Suprapubic skin (tissue), 4 donors: ENCODE results near the gene ERCC8. TPM values are rescaled to one million over a fixed set of nuclear protein-coding genes. Genes with fewer than 3 reads are reported as not detected.

Source experiments
- DNase-seq, 2 donors: peaks; one replicate each; pipeline ENCODE4 v3.0.0-alpha.2; 2019; ENCODE audit warnings: low spot score in 2 of 2
- H3K27ac ChIP-seq: fragments of 200-600 bp; sonication (generic); one replicate; pipeline ENCODE4 v1.5.1; 2019
- H3K27me3 ChIP-seq: fragments of 200-600 bp; sonication (generic); one replicate; pipeline ENCODE4 v1.5.1; 2019
- H3K36me3 ChIP-seq: fragments of 200-600 bp; sonication (generic); one replicate; pipeline ENCODE4 v1.5.1; 2019
- H3K4me1 ChIP-seq: fragments of 200-600 bp; sonication (generic); one replicate; pipeline ENCODE4 v1.5.1; 2019
- H3K4me3 ChIP-seq: fragments of 200-600 bp; sonication (generic); one replicate; pipeline ENCODE4 v1.5.1; 2019; ENCODE audit warnings: mild to moderate bottlenecking
- H3K9me3 ChIP-seq: fragments of 200-600 bp; sonication (generic); one replicate; pipeline ENCODE4 v1.5.1; 2019
- CTCF ChIP-seq, 2 donors: fragments of 200-600 bp in 1 of 2; fragments of 450-650 bp in 1 of 2; sonication (generic) in 1 of 2; IDR thresholded peaks; one replicate each; pipeline ENCODE4 v1.5.1; 2016 to 2019; ENCODE audit warnings: antibody characterized with exemption in 2 of 2, mild to moderate bottlenecking in 1 of 2, moderate library complexity in 1 of 2
- EP300 ChIP-seq: sonication (generic); formaldehyde crosslinking; IDR thresholded peaks from one replicate; pipeline ENCODE4 v1.6.1; 2017; ENCODE audit warnings: antibody characterized with exemption
- POLR2A ChIP-seq, 2 donors: fragments of 450-650 bp; IDR thresholded peaks; one replicate each; pipeline ENCODE4 v1.6.1; 2017; ENCODE audit warnings: antibody characterized with exemption in 2 of 2, mild to moderate bottlenecking in 2 of 2, moderate library complexity in 2 of 2
- POLR2AphosphoS5 ChIP-seq, 3 donors: sonication (generic); formaldehyde crosslinking; IDR thresholded peaks; one replicate each; pipeline ENCODE4 v1.6.1; 2017; ENCODE audit warnings: antibody characterized with exemption in 3 of 3
- WGBS: methylation state at CpG from one replicate; pipeline ENCODE4 v1.1.5; 2018; 5-methylcytosine and 5-hydroxymethylcytosine counted together
- total RNA-seq, 4 donors: library from RNA; depleted of rRNA; stranded (reverse); fragments of >200 nt; gene quantifications; one replicate each; pipeline ENCODE4 v1.1.0, GENCODE V29; 2016

ERCC8 gene
- total RNA-seq, 4 donors from 2014 or later: 6.7 to 14.9 (median 11.9) TPM

DNA sequence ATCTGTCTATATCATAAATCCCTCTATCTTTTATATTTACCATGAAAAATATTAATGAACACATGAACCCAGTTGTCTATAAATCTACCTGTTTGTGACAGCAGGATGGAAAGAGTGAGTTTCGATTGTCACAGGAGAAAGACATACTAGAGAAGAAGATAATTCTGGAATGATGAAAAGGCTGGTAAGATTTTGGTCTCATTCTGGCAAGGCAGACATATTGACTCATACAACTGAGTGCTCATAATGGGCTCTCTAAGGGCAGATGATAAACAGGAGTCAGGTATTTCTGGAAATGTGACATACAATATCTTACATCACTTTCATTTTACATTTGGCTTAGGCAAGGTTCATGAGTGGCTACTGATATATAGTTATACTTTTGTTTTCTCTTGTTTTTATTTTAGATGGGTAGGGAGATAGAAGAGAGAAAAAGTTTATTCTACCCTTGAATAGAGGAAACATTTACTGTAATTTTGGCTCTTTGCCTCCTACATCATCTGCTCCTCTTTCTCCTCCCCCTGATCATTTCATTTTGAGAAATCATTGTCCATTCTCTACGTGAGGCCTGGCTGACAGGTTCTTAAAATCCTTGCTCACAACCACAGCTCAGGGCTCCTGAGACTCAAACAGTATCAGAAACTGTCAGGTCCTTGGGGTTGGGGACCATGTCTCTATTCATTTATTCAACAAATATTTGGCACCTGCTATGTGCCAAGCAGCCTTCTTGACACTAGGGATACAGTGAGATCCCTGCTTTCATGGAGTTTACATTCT lies 115.2 kb downstream of the ERCC8 start:
- Histone ChIP-seq H3K9me3 (no peaks in the 10 kb centered on the region), H3K4me1 (no peaks in the 10 kb centered on the region), H3K4me3 (no peak overlapping the region), H3K36me3 (no peaks in the 10 kb centered on the region), H3K27me3 (no peaks in the 10 kb centered on the region), H3K27ac (no peak overlapping the region)
- 54% methylated on average over 2 of the region's 2 CpGs for WGBS
- TF ChIP-seq CTCF (IDR thresholded peaks at IDR 0.05) (no peak), EP300 (no peak), POLR2AphosphoS5 (IDR thresholded peaks at IDR 0.05) (no peak), POLR2A (IDR thresholded peaks at IDR 0.05) (no peak)
- no peak for DNase-seq

DNA sequence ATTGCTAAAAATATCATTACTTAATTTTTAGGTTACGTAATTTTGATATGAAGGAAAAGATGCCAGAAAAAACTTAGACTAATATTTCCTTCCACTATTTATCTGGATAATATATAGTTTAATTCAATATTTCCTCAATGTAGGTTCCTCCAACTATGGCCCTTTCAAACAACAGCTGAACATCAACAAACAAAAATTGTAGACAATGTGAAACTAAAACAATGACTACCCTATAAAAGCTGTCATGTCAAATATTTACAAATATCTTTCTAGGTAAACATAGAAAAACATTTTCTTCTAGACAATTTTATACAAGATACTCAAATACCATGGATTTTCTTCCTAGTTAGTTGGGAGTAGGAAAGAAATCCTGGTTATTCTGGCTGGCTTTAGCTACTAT lies 117.7 kb downstream of the ERCC8 start:
- 85% methylated on average over 1 of the region's 1 CpG for WGBS
- H3K4me3 ChIP-seq: no peak overlapping the region
- H3K4me1 ChIP-seq: no peaks in the 10 kb centered on the region
- no peaks in the 10 kb centered on the region for H3K27me3 ChIP-seq
- H3K27ac ChIP-seq: no peak overlapping the region
- H3K9me3 ChIP-seq: no peaks in the 10 kb centered on the region
- no peak for TF ChIP-seq EP300
- TF ChIP-seq POLR2A (IDR thresholded peaks at IDR 0.05): no peak
- no peak for TF ChIP-seq POLR2AphosphoS5 (IDR thresholded peaks at IDR 0.05)
- no peak for TF ChIP-seq CTCF (IDR thresholded peaks at IDR 0.05)
- no peaks in the 10 kb centered on the region for H3K36me3 ChIP-seq
- no peak for DNase-seq

DNA sequence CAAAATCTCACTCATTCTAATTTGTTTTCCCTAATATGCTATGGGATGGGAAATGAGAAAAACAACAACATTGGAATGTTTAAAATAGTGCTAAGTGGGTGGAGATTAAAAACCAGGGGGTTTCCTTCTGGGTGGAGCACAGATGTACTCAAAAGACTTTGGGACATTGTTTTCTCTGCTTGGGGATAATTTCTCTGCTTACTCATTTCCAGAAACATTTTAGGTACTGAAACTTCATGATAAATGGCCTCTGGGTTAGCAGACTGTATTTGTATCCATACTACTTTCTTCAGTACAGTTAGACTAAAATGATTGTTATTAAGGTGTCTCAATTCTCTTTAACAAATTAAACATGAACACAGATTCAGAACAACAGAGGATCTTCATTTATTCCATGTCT lies 118.2 kb downstream of the ERCC8 start:
- TF ChIP-seq POLR2A (IDR thresholded peaks at IDR 0.05) (no peak), EP300 (no peak), CTCF (IDR thresholded peaks at IDR 0.05) (no peak), POLR2AphosphoS5 (IDR thresholded peaks at IDR 0.05) (no peak)
- DNase-seq: no peak
- Histone ChIP-seq H3K27ac (no peak overlapping the region), H3K4me1 (no peaks in the 10 kb centered on the region), H3K36me3 (no peaks in the 10 kb centered on the region), H3K27me3 (no peaks in the 10 kb centered on the region), H3K4me3 (no peak overlapping the region), H3K9me3 (no peaks in the 10 kb centered on the region)

Other genes starting within 250 kb of the ERCC8 start
- 1 to 10 TPM; 4.8 to 5.8 (median 5.2) TPM for gene DEPDC1B, start 244.9 kb downstream of the ERCC8 start, total RNA-seq
- 10 to 100 TPM; 16.6 to 57.6 (median 40.4) TPM for gene ELOVL7, start 100.8 kb downstream of the ERCC8 start, total RNA-seq
- 10 to 100 TPM; 15.6 to 20.4 (median 17.5) TPM for gene NDUFAF2, start 135 bp upstream of the ERCC8 start, total RNA-seq
- gene SMIM15, start 217.4 kb upstream of the ERCC8 start, total RNA-seq: 10 to 100 TPM; 30.4 to 47.9 (median 44.4) TPM